GM12878 (cell line): ENCODE results near the gene CENPW.

ENCODE experiments used
- CEBPB ChIP-seq, 2 experiments: fragments of 150-350 bp in 1 of 2; IDR thresholded peaks; 2 replicates each; pipeline ENCODE4 v1.6.1; 2012 to 2014; ENCODE audit warnings: low read depth in 2 of 2, low read length in 2 of 2, borderline replicate concordance in 1 of 2, inconsistent platforms in 1 of 2
- SMAD1 ChIP-seq: fragments of 450-650 bp; IDR thresholded peaks from 2 replicates; pipeline ENCODE4 v1.6.1; 2018; ENCODE audit warnings: mild to moderate bottlenecking, low read depth; ENCODE audit not compliant: partially characterized antibody
- SPI1 ChIP-seq: IDR thresholded peaks from 2 replicates; pipeline ENCODE4 v1.6.1; 2011; ENCODE audit warnings: low read depth, mild to moderate bottlenecking, low read length, moderate library complexity, borderline replicate concordance; ENCODE audit not compliant: insufficient read depth
- SREBF2 ChIP-seq: IDR thresholded peaks from 2 replicates; pipeline ENCODE4 v1.6.1; 2012; ENCODE audit warnings: mild to moderate bottlenecking, low read length
- ZNF24 ChIP-seq: fragments of 450-650 bp; IDR thresholded peaks from 2 replicates; pipeline ENCODE4 v1.6.1; 2017; ENCODE audit warnings: antibody characterized with exemption, mild to moderate bottlenecking
- TF ChIP-seq, protein P1 (sequence below), 3 experiments: IDR thresholded peaks in 2 of 3; conservative IDR thresholded peaks in 1 of 3; 2 replicates each; pipeline ENCODE4 v1.5.1; 2011; ENCODE audit warnings: low read depth in 3 of 3, low read length in 3 of 3, mild to moderate bottlenecking in 3 of 3, control low read depth in 2 of 3, moderate library complexity in 2 of 3, inconsistent platforms in 1 of 3, mixed read lengths in 1 of 3; ENCODE audit not compliant: control insufficient read depth in 2 of 3, insufficient read depth in 1 of 3; ENCODE audit errors: extremely low read depth in 1 of 3

DNA sequence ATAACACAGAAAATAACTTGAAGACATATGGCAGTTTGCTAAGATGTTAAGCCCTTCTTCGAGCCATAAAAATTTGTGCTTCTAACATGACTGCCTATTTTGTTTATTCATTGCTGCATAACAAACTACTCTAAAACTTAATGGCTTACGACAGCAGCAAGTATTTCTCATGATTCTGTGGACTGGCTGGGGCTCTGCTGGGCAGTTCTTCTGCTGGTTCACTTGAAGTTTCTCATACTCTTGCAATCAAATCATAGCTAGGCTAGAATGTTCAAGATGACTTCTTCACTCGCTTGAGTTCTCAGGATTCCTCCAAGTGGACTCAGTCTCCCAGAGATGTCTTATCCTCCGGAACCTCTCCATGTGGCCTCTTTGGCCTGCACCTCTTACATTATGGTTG is 33.4 kb downstream of the CENPW start:
- TF ChIP-seq, protein P1, sequence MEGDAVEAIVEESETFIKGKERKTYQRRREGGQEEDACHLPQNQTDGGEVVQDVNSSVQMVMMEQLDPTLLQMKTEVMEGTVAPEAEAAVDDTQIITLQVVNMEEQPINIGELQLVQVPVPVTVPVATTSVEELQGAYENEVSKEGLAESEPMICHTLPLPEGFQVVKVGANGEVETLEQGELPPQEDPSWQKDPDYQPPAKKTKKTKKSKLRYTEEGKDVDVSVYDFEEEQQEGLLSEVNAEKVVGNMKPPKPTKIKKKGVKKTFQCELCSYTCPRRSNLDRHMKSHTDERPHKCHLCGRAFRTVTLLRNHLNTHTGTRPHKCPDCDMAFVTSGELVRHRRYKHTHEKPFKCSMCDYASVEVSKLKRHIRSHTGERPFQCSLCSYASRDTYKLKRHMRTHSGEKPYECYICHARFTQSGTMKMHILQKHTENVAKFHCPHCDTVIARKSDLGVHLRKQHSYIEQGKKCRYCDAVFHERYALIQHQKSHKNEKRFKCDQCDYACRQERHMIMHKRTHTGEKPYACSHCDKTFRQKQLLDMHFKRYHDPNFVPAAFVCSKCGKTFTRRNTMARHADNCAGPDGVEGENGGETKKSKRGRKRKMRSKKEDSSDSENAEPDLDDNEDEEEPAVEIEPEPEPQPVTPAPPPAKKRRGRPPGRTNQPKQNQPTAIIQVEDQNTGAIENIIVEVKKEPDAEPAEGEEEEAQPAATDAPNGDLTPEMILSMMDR (IDR thresholded peaks at IDR 0.05 in 2 of 3, conservative IDR thresholded peaks at IDR 0.05 in 1 of 3; ENCODE audit: control insufficient read depth in 2 of 3, extremely low read depth in 1 of 3, insufficient read depth in 1 of 3, low read depth in 3 of 3, low read length in 3 of 3): no peak
- TF ChIP-seq SPI1: no peak
- TF ChIP-seq SREBF2: no peak
- no peak for TF ChIP-seq ZNF24
- TF ChIP-seq CEBPB (IDR thresholded peaks at IDR 0.05; ENCODE audit: borderline replicate concordance in 1 of 2, low read depth in 2 of 2, low read length in 2 of 2): no peak
- no peak for TF ChIP-seq SMAD1
